Pancreas (tissue), 10 donors: ENCODE data around the gene LMBR1. TPM values are rescaled to one million over a fixed set of nuclear protein-coding genes. Genes with fewer than 3 reads are reported as not detected.

ENCODE experiments used
- ATAC-seq, 4 donors: fragments of 200-7000 bp; cut with Tn5 transposase; one replicate each; pipeline versions ENCODE4 v1.8.0 to v1.9.1; 2020; ENCODE audit warnings: mild to moderate bottlenecking in 4 of 4, moderate library complexity in 4 of 4
- DNase-seq, 6 donors: peaks; one replicate each; pipeline ENCODE4 v3.0.0-alpha.2; 2020
- FAIRE-seq: peaks from 2 replicates; lab custom pipeline; 2012; peaks lifted over from hg19 to GRCh38; lab: Jason Lieb, UNC
- H3K27ac ChIP-seq, 4 donors: fragments of 200-600 bp; sonication (generic); 1 replicate in 3 of 4; 2 replicates in 1 of 4; pipeline versions ENCODE4 v1.5.0 to v1.8.0; 2020
- H3K27me3 ChIP-seq, 4 donors: fragments of 200-600 bp; one replicate each; pipeline ENCODE4 v1.8.0; 2021
- H3K36me3 ChIP-seq, 3 donors: fragments of 200-600 bp; sonication (generic) in 1 of 3; one replicate each; pipeline versions ENCODE4 v1.5.0 to v1.8.0; 2020 to 2021
- H3K4me1 ChIP-seq, 3 donors: fragments of 200-600 bp; one replicate each; pipeline ENCODE4 v1.8.0; 2021
- H3K4me3 ChIP-seq, 4 donors: fragments of 200-600 bp; sonication (generic) in 2 of 4; one replicate each; pipeline versions ENCODE4 v1.5.0 to v1.8.0; 2020 to 2021
- H3K9me3 ChIP-seq, 4 donors: fragments of 200-600 bp; one replicate each; pipeline ENCODE4 v1.8.0; 2021
- CTCF ChIP-seq, 4 donors: fragments of 200-600 bp; sonication (generic) in 3 of 4; IDR thresholded peaks; one replicate each; pipeline versions ENCODE4 v1.5.0 to v1.8.0; 2021; ENCODE audit warnings: antibody characterized with exemption in 4 of 4
- intact Hi-C, 3 donors: fragments of 100-400 bp; cut with DNase I; formaldehyde crosslinking; loops; one replicate each; pipeline versions ENCODE4 v1.11.1 to v1.14.2; 2022
- polyA plus RNA-seq, 2 donors: library from polyadenylated mRNA; stranded (reverse); fragments of 200-250 nt; gene quantifications; one replicate each; pipeline ENCODE4 v1.2.3, GENCODE V29; 2013
- total RNA-seq, 6 donors: library from RNA; stranded (reverse); fragmentation: NEBNext Ultra II Directional in 4 of 6; extraction: Animal tissue kit (Norgen Biotek cat#: 25700) in 4 of 6; gene quantifications; one replicate each; pipeline versions ENCODE4 v1.2.1 to v1.2.4, GENCODE V29; 2021 to 2023
- donor health status: healthy with polysubstance abuse.
- donor health status: DM: no; HTN: no; CAD: no; lungs with moderate emphysema.
- donor health status: DM: no; HTN: no; CAD: no.
- donor health status: control.
- donor health status: control.
- donor health status: Bipolar disorder and iron deficiency.
- donor health status: DM: yes; HTN: yes; CAD: no.
- donor health status: DM: no; HTN: no; CAD: no.
- donor health status: DM: no; HTN: no; CAD: no.
- donor health status: DM: yes; HTN: yes; CAD: no.

Gene LMBR1
- total and polyA plus RNA-seq, 8 donors, result 6.7 to 40.4 (median 24.7) TPM

- ATAC-seq, result no peak
- no peaks in the 10 kb centered on the region for H3K36me3 ChIP-seq
- no peak for DNase-seq
- H3K27ac ChIP-seq, result no peak overlapping the region
- FAIRE-seq, result no peak
- TF ChIP-seq CTCF (IDR thresholded peaks at IDR 0.05), result no peak
- no peak overlapping the region for H3K4me3 ChIP-seq
- no peaks in the 10 kb centered on the region for H3K4me1 ChIP-seq
- H3K27me3 ChIP-seq, result no peaks in the 10 kb centered on the region
- intact Hi-C loops, result no loop called here
- H3K9me3 ChIP-seq, result no peaks in the 10 kb centered on the region
Observed at GRCh38 chr7:156628562-156628961, 264.4 kb downstream of the LMBR1 start.

Other genes starting within 250 kb of the LMBR1 start
- 10 to 100 TPM in 1 of 6 donors, 1 to 10 TPM in 5; 7.2 to 12.9 (median 8.7) TPM for gene NOM1, start 56.5 kb upstream of the LMBR1 start, total RNA-seq
- gene NOM1, start 56.5 kb upstream of the LMBR1 start, polyA plus RNA-seq, result 10 to 100 TPM in 1 of 2 donors, 1 to 10 TPM in 1; 8.5 to 11.1 TPM
- gene MNX1, start 117.5 kb upstream of the LMBR1 start, total RNA-seq, result 10 to 100 TPM; 15.6 to 33.8 (median 21.9) TPM
- 10 to 100 TPM; 21.0 to 47.3 TPM for gene MNX1, start 117.5 kb upstream of the LMBR1 start, polyA plus RNA-seq
- 10 to 100 TPM; 20.2 to 36.1 (median 24.5) TPM for gene UBE3C, start 245.7 kb upstream of the LMBR1 start, total RNA-seq
- gene UBE3C, start 245.7 kb upstream of the LMBR1 start, polyA plus RNA-seq, result 10 to 100 TPM; 12.1 to 17.8 TPM